Islet of Langerhans (tissue), 1 donor: ENCODE measurements around the gene MEIS2.

ENCODE experiments used
- FAIRE-seq: peaks from one replicate; lab custom pipeline; 2011; peaks lifted over from hg19 to GRCh38; lab: Jason Lieb, UNC

The MEIS2 gene

DNA sequence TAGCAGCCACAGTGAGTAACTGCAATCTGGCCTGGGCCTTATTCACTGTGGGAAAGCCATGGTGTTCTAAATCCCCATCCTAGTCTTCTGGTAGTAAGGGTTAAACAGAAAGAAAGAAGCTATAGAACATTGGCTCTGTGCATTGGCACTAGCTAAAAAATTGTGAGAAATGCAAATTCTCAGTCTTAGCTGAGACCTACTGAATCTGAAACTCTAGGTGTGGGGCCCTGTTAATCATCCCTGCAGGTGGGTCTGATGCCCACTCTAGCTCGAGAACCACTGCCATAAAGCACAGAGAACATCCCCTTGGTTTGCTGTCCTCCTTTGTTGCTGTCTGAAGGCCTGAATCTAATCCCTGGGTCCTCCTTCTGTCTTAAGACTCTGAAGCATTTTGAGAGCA lies 59.3 kb downstream of the MEIS2 start:
- FAIRE-seq: no peak

DNA sequence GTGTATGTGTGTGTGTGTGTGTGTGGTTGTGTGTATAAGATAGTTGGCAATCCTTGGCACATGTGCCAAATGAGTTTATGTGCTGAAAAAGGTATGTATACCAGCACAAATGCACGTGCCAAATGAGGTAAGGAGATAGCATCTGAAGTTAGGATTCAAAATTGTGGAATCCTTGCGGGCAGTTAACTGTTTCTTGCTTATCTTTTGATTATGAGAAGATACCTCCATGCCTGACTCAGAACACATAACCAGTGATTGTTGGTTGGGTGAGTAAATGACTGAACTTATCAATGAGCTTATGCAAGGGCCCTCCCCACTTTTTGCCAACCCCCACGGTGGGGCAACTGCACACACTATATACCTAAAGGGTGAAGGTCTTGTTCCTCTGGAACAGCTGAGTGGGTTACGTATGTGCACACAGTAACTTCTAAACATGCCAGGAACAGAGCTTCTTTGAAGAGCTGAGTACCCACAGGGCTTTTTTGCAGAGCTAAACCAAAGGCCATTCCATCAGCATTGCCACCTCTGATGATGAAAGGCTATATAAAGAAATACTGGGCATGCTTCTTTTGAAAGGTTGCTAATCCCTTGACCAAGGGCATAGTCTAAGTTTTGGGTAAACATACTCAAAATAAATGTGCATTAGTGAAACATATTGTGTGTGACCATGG lies 60.1 kb downstream of the MEIS2 start:
- FAIRE-seq: no peak

DNA sequence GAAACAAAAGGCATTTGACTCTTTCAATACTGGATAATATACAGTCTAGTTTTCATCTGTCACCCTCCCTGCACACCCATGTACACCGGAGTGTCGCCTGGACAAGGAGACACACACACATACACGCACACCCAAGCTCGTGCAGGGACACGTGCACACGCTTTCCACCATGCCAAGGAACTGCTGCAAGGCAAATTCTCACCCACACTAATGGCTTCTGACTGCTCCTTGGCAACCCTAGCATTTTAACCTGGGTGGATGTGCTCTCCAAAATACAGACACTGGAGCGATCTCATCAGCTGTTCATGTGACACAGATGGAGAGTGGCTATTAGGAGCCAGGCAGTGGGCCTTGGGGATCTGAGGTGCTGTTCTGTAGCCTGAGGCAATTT lies 61.6 kb downstream of the MEIS2 start:
- no peak for FAIRE-seq

DNA sequence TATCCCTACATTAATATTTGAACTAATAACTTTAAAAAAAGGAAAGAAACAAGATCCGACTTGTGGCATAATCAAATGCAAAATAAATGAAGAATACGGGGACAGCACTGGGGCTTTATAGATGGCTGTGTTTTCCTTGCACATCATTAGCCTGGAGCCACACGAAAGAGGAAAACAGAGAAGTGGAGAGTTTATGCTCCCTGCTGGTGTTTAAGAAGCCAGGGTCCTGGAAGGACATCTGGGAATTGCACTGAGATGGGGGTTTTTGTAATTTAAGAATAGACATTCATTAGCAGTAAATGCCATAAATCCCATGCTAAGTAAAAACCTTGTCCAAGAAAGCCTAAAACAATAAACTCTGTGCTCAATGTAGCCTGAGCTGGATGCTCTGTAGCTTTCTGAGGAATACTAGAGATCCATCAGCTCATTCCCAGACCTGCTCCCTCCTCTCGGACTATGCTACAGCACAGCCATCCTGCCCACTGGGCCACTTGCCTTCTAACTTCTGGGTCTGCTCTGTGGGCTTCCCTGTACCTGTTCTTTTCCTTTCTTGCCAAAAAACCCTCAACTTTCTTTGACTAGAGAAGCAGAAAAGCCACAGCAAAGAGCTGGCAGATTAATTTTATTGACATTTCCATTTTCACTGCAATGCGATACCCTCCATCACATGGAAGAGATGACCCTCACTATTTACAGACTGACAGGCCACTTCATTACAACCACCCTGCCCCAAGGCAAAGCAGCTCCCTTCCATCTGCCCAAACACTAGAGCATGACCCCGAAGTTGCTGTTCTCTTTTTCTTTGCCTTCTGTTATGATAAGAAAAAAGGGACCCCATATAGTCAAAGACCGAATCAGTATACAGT lies 62.3 kb downstream of the MEIS2 start:
- FAIRE-seq: no peak

DNA sequence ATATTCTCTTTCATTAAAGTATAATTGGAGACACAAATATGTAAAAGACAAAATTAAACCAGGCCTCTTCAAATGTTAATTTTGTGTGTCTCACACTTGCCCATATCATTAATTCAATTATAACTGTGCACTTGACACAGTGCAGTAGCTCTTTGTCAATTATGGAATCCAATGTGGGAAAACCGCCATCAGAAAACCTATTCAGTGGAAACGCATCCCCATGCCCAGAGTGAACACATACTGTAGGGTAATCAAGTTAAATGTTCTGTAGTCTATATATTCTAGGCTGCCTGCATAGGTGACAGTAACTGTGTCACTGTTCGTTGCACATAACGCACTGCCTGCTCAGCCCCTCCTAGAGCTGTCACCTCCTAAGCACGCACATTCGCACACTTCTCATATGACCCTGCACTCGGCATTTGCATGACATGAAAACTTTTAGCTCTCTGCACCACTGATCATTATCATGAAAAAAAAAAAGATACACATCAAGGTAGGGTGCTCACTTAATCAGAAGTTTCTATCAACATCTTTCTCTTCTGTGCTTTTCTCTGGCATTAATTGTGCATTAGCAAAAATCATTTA lies 63.2 kb downstream of the MEIS2 start:
- no peak for FAIRE-seq

DNA sequence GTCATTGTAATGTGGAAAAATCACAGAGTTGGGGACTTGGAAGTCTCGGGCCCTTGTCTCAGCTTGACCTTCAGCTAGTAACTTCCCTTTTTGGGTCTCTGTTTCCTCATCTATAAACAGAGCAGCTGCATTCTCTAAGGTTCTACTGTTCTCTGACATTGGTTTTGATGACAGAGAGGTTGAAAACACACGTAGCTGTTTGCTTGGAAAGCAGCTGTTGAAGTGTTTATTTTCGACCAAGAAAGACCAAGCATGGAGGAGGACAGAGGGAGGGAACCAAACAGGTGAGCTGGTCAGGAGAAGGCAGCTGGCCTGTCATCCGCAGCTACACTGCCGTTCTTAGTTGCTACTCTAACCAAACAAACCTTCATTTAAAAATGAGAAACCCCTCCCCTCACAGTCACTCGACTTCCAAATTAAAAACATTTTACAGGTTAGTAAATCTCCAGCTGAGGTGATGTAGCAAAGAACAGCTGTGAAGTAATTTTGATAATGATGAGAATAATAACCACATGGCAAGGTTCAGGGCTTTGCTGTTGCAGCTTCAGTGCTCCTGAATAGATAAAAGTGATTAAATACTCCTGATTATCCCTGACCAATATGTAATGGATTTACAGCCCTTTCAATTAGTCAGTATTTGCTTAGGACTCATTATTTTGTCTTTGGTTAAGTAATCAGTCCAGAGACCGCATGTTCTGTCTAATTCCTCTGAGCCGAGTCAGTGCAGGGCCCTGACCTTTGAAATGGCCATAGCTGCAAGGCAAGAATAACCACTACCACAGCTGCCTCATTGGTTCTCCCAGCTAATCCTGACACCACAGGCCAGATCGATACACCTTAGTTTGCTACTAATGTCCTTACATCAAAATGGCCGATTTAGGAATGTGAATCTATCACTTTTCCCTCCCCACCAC lies 65.3 kb downstream of the MEIS2 start:
- peak; percentile 94 for FAIRE-seq

DNA sequence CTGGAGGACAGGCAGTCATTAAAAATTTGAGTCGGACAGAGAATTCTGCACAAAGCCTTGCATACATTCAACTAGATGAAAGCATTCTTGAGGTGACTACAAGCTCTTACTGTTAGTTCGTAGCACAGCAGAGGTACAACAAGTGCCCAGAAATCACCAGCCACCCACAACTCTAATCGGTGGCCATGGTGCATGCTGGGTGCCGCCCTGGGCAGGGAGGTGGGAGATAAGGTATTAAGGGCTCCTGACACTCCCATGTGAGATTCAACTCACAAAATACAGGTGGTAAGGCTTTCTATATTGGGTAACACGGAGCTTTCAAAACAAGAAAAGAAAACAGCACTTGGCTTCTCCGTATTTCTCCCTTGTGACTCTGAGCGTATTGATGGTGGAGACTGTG lies 66.0 kb downstream of the MEIS2 start:
- no peak for FAIRE-seq

DNA sequence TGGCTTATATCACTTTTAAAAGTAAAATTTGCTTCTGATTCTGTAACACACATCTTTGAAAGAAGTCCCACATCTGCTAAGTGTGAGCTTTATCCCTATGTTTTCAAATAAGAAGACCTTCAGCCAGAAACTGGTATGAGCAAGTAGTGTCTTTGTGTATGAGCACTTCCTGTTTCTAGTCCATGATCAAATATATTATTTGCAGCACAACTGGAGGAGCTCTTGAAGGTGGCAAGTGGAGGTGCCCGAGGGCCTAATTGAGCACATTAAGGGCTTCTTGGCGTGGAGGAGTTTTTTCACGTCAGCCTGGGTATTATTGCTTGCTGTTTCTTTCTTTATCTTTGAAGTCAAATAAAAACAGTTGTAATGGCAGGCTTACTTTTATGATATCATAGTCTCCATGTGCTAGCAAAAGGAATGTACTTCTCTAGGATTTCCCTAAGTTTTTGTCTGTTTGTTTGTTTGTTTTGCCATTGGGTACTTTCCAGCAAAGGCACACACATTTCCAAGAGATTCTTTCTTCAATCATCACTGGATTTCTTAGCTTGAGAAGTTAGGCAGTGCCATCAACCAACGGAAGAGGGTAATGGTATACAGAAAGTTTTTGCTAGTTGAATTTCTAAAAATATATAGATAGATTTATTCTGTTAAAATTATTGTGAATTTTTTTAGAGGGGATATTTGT lies 68.1 kb downstream of the MEIS2 start:
- no peak for FAIRE-seq

DNA sequence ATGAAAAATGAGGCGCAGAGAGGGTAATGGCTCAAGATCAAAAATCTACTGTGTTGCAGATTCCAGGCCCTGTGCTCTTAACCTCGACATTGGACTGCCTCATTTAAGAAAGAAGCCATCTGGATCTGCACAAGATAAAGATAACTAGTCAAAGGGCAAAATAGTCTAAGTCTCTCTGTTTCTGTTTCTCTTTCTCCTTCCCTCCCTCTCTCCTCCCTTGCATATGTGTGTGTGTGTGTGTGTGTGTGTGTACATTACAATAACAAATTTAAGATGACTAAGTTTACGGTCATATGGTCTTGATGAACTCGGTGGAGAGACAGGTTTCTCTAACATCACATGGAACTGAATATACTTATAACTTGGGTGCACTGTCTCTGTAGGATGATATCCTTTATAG lies 69.2 kb downstream of the MEIS2 start:
- FAIRE-seq: no peak

DNA sequence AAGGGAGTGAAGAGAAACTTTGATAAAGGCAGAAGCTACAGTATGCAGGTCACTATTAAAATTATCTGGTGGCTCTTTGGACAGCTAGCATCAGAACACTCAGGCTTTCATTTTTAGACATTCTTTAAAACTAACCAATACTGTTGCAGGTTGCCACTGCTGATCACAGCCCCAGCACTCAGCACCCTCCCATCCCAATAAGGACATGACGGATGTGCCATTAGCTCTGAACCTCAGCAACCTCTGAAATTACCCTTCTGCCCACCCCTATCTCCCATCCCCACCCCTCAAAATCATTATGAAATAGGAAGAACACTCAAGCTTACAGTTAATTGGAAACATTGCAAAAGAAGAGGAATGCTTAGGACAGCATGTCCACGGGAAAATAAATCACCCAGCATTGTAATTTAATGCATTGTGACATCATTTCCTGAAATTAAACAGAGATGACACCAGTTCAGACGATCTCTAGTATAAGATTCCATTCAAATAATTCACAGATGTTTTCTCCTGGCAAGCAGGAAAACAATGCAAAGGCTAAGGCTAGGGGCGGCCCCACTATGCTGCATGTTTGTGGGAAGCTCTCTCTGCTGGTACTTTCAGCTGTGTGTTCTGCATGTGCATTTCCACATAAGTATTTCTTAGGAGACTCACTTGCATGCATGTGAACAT lies 71.6 kb downstream of the MEIS2 start:
- no peak for FAIRE-seq

DNA sequence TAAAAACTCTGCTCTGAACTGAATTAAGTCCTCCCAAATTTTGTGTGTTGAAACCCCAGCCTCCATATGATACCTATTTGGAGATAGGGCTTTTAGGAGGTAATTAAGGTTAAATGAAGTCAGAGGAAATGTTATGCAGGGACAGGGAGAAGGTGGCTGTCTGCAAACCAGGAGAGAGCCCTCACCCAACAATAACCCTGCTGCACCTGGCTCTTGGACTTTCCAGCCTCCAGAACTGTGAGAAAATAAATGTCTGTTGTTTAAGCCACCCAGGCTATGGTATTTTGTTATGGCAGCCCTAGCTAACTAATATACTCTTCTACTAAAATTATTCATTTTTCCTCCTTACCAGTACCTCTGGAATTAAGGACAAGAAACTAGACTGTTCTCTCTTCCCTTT lies 79.5 kb downstream of the MEIS2 start:
- FAIRE-seq: no peak

DNA sequence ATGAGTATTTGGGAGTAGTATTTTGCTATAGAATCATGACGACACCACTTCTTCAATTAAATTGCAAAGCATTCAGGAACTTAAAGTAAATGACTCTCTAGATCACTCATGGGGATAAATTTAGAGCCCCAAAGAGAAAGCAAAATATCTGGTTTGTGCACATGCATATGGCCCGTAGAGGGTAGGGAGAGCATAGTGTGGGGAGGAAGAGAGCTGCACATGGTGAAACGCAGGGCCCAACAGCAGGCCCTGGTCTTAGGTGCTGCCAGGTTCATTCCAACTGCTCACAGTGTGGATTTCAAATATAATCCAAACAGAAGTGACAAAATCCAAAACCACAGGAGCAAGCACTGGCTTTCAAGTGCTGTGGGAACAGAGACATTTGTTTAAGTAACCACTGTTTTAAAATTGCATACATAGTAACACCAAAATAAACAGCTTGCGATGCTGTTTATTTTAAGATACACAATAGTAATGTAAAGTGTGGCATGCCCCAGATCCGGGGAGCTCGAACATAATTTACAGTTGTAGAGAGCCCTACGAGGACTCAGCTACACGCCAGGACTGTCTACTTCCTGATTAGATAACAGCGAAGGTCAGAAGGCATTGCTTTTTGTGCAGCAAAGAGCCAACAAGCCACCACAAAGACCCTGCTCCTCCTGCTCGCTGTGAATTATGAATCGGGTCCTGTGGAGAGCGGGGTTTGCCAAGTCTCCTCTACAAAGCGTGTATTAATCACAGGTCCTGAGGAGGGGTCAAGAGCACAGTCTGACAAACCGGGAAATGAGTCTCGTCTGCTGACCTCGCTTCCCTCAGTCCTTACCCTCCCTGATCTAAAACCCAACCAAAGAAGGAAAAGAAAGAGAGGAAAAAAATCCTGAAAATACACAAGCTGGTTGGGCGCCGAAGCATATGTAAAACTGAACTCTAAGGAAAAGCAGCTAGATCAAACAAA lies 80.6 kb downstream of the MEIS2 start:
- FAIRE-seq: peak; percentile 88

DNA sequence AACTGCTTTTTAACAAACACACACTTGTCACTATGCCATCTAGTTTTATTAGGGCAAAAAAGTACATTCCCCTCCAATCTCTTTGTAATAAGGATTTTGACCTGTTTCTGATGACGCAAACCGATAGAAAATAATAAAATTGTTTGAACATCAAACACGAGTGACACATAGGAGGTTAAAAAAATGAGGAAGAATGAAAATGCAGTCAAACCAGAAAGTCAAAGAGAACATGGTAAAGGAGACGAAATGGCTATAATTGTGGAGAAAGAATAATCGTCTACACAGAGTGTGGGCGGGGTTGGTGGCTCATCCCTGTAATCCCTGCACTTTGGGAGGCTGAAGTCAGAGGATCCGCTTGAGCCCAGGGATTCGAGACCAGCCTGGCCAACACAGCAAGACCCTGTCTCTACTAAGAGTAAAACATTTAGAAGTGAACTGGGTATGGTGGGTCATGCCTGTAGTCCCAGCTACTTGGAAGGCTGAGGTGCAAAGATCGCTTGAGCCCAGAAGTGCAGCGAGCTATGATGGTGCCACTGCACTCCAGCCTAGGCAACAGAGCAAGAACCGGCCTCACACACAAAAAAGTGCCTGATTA lies 83.2 kb downstream of the MEIS2 start:
- no peak for FAIRE-seq

DNA sequence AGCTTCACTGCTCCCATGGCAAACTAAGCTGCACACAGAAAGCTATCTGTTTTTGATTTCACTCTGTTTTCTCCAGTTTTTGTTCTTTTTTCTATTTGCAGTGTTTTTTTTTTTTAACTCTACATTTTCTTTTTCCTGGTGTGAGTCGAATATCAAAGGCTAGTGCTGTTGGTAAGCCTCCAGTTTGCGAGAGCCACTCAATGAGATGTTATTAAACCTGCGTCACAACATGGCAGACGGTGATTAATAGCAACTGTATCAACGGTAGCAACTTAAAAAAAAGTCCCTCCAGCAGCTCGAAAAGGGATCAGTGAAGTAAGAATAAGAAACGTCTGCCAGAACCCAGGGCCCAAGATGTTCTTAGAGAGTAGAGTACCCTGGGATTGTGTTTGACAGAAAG lies 84.1 kb downstream of the MEIS2 start:
- FAIRE-seq: no peak

DNA sequence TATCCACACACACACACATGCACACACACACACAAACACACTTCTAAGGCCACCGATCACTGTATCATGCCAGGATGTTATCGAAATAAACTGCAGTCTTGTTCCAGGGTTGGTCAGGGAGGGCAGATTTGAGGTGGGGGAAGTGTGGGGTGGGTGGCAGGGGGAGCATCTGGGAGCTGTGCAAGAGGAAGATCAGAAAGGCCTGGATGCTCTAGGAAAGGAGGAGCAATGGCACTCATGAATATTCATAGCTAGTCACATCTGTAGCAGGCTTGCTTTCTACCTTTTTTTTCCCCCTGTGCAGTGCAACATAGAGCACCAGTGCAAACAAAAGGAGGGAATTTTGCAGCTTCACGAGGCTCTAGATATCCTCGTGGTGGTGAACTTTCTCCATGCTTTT lies 84.9 kb downstream of the MEIS2 start:
- FAIRE-seq: no peak

DNA sequence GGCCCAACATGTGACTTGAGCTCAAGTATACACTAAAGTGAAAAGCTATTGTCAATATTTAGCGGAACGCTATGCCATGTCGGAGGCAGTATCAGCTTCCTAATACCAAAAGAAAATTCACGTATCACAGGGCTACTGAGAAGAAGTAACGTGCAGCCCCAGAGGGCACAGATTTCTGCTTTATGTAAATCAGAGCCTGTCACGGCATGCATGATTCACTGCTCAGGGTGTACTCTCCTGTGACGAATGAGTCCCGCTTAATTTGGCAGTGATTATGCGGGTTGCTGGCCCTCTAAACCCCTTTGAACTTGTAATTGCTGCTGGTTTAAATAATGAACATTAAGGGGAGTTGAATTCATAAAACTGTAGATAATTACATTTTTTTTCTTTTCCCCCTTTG lies 85.3 kb downstream of the MEIS2 start:
- no peak for FAIRE-seq

DNA sequence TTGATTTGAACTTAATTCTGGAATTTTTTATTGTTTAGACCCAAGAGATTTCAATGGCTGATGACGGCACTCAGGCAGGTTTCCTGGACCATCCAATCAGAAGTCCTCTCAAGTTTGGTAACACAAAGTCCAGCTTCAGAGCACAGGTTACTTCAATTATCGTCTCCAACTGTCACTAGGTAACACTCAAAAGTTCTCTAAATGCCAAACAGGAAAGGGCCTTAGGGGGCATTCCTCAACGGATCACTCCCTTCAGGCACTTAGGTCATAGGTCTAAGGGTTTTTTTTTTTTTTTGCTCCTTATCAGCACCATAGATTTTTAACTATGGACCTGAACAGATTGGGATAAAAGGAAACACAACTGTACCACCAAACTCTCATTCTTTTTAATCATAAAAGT lies 85.8 kb downstream of the MEIS2 start:
- no peak for FAIRE-seq

DNA sequence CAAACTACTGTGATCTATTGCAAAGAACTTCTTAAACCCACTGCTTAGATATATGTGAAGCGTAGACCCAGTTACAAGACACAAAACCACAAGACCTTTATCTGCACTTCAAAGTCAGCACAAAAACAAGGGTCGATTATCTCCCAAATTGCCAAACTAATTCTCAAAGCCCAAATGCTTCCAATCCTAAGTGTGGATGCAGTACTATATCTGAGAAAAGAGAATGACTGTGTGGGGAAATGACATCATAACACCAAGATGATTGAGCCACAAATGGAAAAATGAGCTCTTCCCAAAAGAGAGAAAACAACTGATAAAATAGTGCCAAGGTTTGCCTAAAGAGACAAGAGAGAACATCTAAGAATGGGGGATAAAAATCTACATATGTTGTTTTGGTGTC lies 86.2 kb downstream of the MEIS2 start:
- FAIRE-seq: no peak

DNA sequence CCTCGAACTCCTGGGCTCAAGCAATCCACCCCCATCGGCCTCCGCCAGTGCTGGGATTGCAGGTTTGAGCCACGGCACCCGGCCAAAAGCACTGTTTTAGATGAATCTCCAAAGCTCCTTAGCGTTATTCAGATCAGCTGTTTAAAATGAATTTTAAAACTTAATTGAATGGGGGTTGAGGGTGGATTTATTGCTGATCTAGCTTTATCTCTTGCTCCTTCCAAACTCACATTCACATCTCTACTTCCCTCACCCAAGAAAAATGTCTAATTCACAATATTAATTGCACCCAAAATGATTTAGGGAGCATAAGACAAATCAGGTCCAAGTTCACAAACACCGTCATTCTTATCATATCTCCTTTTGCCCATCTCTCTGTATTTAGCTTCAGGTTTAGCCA lies 89.8 kb downstream of the MEIS2 start:
- no peak for FAIRE-seq

DNA sequence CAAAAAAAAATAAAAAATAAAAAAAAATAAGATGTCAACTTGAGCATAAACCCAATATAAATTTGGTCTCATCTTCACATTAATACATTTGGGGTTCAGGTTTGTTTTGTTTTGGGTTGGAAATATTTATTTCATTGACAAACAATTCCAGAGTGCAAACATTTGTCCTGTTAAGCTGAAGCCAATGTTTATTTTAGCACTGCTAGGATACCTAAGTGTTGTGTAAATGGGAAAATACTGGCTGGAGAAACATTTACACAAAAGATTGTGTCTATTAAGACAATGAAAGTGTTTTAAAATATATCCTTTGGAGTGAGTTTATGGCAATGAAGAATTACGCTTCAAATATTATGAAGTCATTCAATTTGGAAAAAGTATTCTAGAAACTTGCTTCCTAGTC lies 91.1 kb downstream of the MEIS2 start:
- no peak for FAIRE-seq
